ENCODE data around the gene SPCS1. TPM values are rescaled to one million over a fixed set of nuclear protein-coding genes. Genes with fewer than 3 reads are reported as not detected.

Gene SPCS1
- total and polyA plus RNA-seq, 9 of the 15 experiments (the other 6 are each of a cell fraction or from before 2014, with no cell fraction given): 73.9 to 567 (median 127) TPM

DNA sequence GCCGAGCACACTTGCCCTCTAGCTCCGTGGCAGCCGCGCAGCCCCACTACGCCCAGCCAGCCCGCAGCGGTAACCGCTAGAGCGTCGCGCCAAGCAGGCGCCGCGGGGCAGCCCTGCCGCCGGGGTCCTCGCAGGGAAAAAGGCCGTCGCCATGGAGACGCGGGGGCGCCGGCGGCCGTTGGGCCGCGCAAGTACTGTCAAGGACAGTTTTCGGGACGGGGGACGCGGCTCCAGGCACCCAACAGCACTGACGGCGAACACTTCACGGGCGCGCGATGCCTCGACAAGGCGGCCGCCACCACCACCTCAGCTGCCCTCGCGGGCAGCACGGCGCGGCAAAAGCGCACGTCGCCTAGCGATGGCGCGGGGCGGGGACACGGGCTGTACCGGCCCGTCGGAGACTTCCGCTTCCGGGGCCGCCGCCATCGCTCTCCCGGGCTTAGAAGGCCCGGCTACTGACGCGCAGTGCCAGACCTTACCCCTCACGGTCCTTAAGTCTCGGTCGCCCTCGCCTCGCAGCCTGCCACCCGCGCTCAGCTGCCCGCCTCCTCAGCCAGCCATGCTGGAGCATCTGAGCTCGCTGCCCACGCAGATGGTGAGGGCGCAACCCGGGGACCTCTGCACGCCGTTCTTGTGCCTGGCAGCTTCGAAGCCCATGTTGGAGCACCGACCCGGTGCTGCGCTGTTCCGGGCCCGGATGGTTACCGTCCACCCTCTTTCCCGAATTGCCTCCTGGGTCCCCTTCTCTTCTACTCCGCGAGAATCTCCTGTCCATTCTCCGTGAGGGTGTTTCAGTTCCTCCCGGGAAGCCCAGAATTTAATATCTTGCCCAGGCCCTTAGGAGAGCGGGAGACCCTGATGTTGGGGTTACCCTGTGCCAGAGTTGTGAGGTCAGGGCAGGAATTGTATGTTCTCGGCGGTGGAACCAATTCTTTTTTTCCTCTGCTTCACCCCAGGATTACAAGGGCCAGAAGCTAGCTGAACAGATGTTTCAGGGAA is at the start of gene SPCS1, which contains the start of gene GLT8D1 (continued):
- TF ChIP-seq RNF219 (CRISPR knock-in tag; IDR thresholded peaks at IDR 0.05): no peak
- peak in 1 of 2 experiments; percentile 40; a peak in 1 of 4 replicates for TF ChIP-seq TRIM24 (IDR thresholded peaks at IDR 0.05)
- TF ChIP-seq ZNF318 (IDR thresholded peaks at IDR 0.05; ENCODE audit: borderline replicate concordance in 1 of 2, low read depth in 1 of 2): no peak
- TF ChIP-seq, protein P1, sequence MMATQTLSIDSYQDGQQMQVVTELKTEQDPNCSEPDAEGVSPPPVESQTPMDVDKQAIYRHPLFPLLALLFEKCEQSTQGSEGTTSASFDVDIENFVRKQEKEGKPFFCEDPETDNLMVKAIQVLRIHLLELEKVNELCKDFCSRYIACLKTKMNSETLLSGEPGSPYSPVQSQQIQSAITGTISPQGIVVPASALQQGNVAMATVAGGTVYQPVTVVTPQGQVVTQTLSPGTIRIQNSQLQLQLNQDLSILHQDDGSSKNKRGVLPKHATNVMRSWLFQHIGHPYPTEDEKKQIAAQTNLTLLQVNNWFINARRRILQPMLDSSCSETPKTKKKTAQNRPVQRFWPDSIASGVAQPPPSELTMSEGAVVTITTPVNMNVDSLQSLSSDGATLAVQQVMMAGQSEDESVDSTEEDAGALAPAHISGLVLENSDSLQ (IDR thresholded peaks at IDR 0.05): peak; percentile 42; the same call in 1 of the 2 replicates
- peak; percentile 78 for TF ChIP-seq EGR1 (conservative IDR thresholded peaks at IDR 0.05)
- TF ChIP-seq, protein P2, sequence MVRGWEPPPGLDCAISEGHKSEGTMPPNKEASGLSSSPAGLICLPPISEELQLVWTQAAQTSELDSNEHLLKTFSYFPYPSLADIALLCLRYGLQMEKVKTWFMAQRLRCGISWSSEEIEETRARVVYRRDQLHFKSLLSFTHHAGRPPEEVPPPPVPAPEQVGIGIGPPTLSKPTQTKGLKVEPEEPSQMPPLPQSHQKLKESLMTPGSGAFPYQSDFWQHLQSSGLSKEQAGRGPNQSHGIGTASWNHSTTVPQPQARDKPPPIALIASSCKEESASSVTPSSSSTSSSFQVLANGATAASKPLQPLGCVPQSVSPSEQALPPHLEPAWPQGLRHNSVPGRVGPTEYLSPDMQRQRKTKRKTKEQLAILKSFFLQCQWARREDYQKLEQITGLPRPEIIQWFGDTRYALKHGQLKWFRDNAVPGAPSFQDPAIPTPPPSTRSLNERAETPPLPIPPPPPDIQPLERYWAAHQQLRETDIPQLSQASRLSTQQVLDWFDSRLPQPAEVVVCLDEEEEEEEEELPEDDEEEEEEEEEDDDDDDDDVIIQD (CRISPR knock-in tag; IDR thresholded peaks at IDR 0.05): no peak
- no peak for TF ChIP-seq PREB (CRISPR knock-in tag; IDR thresholded peaks at IDR 0.05)
- no peak for TF ChIP-seq ZNF57 (CRISPR knock-in tag; IDR thresholded peaks at IDR 0.05)
- peak; percentile 77 for TF ChIP-seq CREB1 (IDR thresholded peaks at IDR 0.05)
- peak; percentile 76 for TF ChIP-seq CREB1 (CRISPR knock-in tag; IDR thresholded peaks at IDR 0.05)

Data from K562 (cell line).